Activated CD8-positive, alpha-beta memory T cell treated with anti-CD3 and anti-CD28 coated beads for 48 hours (primary cell): ENCODE results near the gene ARHGEF4.

Source experiments
- DNase-seq, 3 experiments: peaks; one replicate each; pipeline ENCODE4 v3.0.0-alpha.2; 2020; ENCODE audit warnings: low read depth in 2 of 3, low spot score in 2 of 3

Gene ARHGEF4

GRCh38 chr2:130916438-130916705 lies 79.7 kb downstream of the ARHGEF4 start:
- no peak for DNase-seq

DNA sequence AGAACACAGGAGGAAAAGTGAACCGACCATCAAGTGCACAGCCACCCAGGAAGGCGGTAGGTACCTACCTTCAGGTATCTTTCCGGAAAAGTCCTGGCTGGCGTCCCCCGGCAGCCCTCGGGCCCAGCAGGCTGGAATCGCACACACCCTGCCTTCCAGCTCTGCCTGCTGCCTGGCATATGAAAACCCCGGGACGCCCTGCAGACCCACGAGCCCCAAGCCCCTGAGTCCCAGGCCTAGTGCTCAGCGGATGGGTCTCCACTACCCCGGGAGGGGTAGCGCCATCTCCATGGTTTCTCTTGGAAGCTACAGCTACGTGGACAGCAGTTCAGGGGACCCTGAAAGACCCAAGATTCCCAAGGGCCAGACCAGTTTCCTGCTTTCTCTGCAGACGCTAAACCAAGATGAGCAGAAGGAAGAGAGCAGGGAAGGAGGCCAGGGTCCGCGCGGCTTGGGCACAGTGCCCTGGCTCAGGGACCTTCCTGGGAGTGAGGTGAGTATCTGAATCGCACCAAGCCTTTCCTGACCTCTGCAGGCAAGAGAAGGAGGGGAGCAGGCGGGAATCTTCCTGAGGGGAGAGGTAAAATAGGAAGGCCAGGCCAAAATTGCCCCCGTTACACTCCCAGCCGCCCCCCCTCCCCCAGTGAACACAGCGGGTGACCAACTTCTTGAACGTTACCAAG lies 80.4 kb downstream of the ARHGEF4 start:
- no peak for DNase-seq

DNA sequence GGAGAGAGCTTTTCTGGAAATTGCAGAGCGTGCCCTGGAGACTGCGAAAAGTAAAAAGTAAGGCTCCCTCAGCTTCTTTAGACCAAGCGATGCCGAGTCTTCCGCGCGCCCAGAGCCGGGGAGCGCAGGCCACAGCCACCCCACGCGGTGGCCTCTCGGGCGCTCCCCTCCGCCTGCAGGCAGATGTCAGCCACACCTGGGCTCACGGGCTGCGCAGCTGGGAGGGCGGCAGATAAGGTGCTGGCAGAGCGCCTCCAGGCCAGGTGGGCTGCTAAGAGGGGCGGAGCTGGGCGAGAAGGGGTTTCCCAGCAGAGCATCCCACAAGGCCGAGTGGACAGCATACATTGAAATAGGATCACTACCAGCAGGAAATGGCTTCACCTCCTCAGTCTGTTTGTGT lies 81.7 kb downstream of the ARHGEF4 start:
- no peak for DNase-seq

GRCh38 chr2:130920415-130921163 lies 83.9 kb downstream of the ARHGEF4 start:
- DNase-seq: peak in 2 of 3 experiments; percentile 43 to 58

DNA sequence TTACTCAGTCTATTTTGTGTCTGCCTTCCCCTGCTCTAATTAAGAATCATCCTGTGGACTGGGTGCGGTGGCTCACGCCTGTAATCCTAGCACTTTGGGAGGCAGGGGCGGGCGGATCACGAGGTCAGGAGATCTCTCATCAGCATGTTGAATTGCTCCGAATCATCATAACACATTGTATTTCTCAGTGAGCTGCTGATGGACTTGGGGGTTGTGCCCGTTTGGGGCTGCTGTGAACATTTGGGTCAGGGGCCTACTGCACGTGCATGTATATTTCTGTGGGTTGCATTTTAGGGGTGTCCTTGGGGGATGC lies 84.4 kb downstream of the ARHGEF4 start:
- no peak for DNase-seq

GRCh38 chr2:130922417-130922816 lies 85.7 kb downstream of the ARHGEF4 start:
- DNase-seq: no peak

DNA sequence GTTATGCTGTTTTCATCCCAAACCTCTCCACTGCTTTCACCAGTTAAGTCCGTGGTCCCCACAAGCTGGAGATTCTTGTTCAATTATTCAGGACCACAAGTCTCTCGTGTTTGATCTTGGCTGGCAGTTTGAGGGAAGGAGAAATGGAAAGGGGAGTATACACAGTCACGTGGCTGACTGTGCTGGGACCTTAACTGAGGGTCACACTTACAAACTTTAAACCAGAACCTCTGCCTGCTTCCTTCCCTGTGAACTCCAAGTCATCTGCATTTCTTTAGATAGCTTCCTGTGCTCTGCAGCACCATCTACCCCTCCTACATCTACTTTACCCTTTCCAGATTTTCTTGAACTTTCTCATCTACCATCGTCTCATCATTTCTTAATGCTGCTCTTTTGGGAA lies 91.7 kb downstream of the ARHGEF4 start:
- no peak for DNase-seq

GRCh38 chr2:130930740-130931659 lies 94.3 kb downstream of the ARHGEF4 start:
- DNase-seq: no peak

GRCh38 chr2:130933501-130933900 lies 96.8 kb downstream of the ARHGEF4 start:
- no peak for DNase-seq

- DNase-seq: no peak
Observed at GRCh38 chr2:130936451-130936850, 99.7 kb downstream of the ARHGEF4 start.

DNA sequence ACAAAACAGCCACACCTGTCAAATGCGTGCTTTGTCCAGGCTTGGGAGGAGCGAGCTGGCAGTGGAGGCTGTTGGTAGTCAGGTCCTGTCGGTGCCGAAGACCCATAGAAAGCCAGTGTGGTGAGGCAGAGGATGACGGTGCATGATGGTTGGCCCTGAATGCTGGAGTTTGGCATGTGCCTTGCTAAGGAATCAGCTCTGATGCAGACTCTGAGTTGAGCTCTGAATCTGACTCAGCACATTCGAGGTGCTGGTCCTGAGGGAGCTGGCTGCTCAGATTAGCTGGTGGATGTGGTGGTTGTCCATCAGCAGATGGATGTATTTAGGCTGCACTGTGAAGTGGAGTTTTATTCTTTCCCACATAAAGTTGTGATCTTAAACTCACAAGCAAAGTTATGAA lies 111.3 kb downstream of the ARHGEF4 start:
- DNase-seq: no peak

GRCh38 chr2:130949954-130950353 lies 113.2 kb downstream of the ARHGEF4 start:
- no peak for DNase-seq

DNA sequence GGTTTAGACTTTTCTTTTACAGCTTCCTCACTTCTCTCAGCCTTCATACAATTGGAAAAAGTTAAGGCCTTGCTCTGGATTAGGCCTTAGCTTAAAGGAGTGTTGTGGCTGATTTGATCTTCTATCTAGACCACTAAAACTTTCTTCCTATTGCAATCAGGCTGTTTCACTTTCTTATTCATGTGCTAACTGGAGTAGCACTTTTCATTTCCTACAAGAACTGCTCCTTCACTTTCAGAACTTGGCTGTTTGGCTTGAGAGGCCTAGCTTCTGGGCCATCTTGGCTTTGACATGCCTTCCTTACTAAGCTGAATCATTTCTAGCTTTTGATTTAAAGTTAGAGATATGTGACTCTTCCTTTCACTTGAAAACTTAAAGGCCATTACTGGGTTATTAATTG lies 114.3 kb downstream of the ARHGEF4 start:
- no peak for DNase-seq

- no peak for DNase-seq
Observed at GRCh38 chr2:130954873-130955272, 118.2 kb downstream of the ARHGEF4 start.

DNA sequence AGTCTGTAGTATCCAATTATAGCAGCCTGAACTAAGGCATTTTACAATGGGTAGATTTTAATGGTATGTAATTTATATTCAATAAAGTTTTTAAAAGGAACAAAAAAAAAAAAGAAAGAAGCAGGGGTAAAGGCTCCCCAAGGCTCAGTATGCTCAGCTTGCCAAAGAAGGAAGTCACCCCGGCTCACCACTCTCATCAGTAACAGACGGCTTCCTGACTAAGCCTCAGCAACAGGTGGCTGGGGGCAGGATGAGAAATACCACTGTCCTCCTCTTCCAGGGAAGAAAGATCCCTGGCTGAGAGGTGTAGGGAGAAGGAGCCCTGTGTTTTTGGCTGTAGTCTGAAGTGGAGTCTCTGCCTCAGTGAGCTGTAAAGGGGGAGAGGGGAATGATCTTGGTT lies 121.2 kb downstream of the ARHGEF4 start:
- no peak for DNase-seq

- no peak for DNase-seq
Observed at GRCh38 chr2:130963196-130963848, 126.6 kb downstream of the ARHGEF4 start.

GRCh38 chr2:130963849-130964793 lies 127.4 kb downstream of the ARHGEF4 start:
- no peak for DNase-seq

- DNase-seq: no peak
Observed at GRCh38 chr2:130964931-130965330, 128.2 kb downstream of the ARHGEF4 start.

DNA sequence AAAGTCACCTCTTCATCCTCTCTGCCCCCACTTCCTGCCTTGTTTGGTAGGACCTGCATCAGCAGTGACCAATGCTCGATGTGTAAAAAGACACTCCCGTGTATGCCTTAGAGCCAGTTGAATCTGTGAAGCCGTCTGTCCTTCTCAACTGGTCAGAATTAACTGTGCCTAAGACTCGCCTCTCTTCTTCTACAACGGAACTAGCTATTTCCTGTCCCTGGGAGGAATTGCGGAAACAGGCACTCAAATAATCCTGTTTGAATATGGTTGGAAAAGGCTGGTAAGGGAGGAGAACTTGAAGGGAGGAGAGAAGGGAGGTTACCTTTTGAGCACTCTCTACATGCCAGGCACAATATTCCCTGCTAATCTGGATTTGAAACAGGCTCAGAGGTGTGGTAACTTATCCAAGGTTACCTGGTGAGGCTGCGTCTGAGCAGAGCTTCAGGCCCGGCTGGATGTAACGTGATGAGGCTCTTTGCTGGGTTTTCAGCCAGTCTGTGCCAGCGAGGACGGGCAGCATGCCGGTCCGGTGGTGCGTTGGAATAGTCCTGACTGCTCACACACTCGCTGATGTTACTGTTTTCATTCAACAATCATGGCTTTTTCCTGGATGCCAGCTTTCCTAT lies 129.5 kb downstream of the ARHGEF4 start:
- DNase-seq: no peak
